OCI-LY7 (cell line): ENCODE data around the gene WWOX. TPM values are rescaled to one million over a fixed set of nuclear protein-coding genes. Genes with fewer than 3 reads are reported as not detected.

ENCODE experiments used
- BruUV-seq: library from RNA; stranded (reverse); fragments of 400-500 nt; replicated peaks from 2 replicates; lab custom pipeline; 2021; lab: Mats Ljungman, UMichigan
- CTCF ChIA-PET: fragments of 300-600 bp; sonication (Branson Sonifier 250); formaldehyde crosslinking; loops from one replicate; lab custom pipeline; 2022; ENCODE audit warnings: antibody characterized with exemption; ENCODE audit not compliant: unreplicated experiment; lab: Charles Lee
- POLR2A ChIA-PET: fragments of 300-600 bp; sonication (Branson Sonifier 250); formaldehyde crosslinking; loops from one replicate; lab custom pipeline; 2022; ENCODE audit warnings: antibody characterized with exemption; lab: Charles Lee
- DNase-seq: peaks from one replicate; pipeline ENCODE4 v3.0.0-alpha.2; 2015; ENCODE audit warnings: low spot score
- H2AFZ ChIP-seq: fragments of 200-600 bp; sonication (generic), shearing (Covaris generic); 2 replicates; pipeline ENCODE4 v1.6.1; 2014; ENCODE audit warnings: mild to moderate bottlenecking, antibody characterized with exemption, low read length, moderate library complexity
- H3K27ac ChIP-seq: fragments of 200-600 bp; sonication (generic); 2 replicates; pipeline ENCODE4 v1.5.1; 2014; ENCODE audit warnings: mixed run types, low read depth, mild to moderate bottlenecking, moderate library complexity, low read length, inconsistent platforms; ENCODE audit not compliant: poor library complexity, severe bottlenecking
- H3K36me3 ChIP-seq: fragments of 200-600 bp; sonication (generic); 2 replicates; pipeline ENCODE4 v1.6.1; 2014; ENCODE audit warnings: mild to moderate bottlenecking, antibody characterized with exemption, low read length, moderate library complexity, mixed read lengths; ENCODE audit not compliant: insufficient read depth
- H3K4me1 ChIP-seq: fragments of 200-600 bp; sonication (generic); 2 replicates; pipeline ENCODE4 v1.5.1; 2014; ENCODE audit warnings: mild to moderate bottlenecking, low read length; ENCODE audit not compliant: insufficient read depth, poor library complexity, severe bottlenecking
- H3K4me2 ChIP-seq: fragments of 200-600 bp; sonication (generic); 2 replicates; pipeline ENCODE4 v1.6.1; 2014; ENCODE audit warnings: mild to moderate bottlenecking, low read length
- H3K4me3 ChIP-seq: fragments of 200-600 bp; sonication (generic); 2 replicates; pipeline ENCODE4 v1.5.1; 2014; ENCODE audit warnings: mild to moderate bottlenecking, low read depth, low read length; ENCODE audit not compliant: poor library complexity, severe bottlenecking
- H3K79me2 ChIP-seq: fragments of 200-600 bp; sonication (generic); 2 replicates; pipeline ENCODE4 v1.6.1; 2016; ENCODE audit warnings: low read depth, mild to moderate bottlenecking, low read length, moderate library complexity, mixed read lengths; ENCODE audit not compliant: insufficient read depth
- H3K9me2 ChIP-seq: fragments of 200-600 bp; sonication (generic); 2 replicates; pipeline ENCODE4 v1.6.1; 2016; ENCODE audit warnings: mild to moderate bottlenecking, low read length, mixed read lengths; ENCODE audit not compliant: insufficient read depth
- H3K9me3 ChIP-seq: fragments of 200-600 bp; sonication (generic); 2 replicates; pipeline ENCODE4 v1.6.1; 2014; ENCODE audit warnings: mild to moderate bottlenecking, mixed run types, low read length, mixed read lengths
- H4K20me1 ChIP-seq: fragments of 200-600 bp; sonication (generic); 2 replicates; pipeline ENCODE4 v1.6.1; 2014; ENCODE audit warnings: mild to moderate bottlenecking, antibody characterized with exemption, low read length, moderate library complexity, mixed read lengths; ENCODE audit not compliant: insufficient read depth
- CTCF ChIP-seq: fragments of 200-600 bp; sonication (generic); conservative IDR thresholded peaks from 2 replicates; pipeline ENCODE4 v1.5.1; 2014; ENCODE audit warnings: mild to moderate bottlenecking, antibody characterized with exemption, low read length, moderate library complexity, mixed read lengths
- EZH2phosphoT487 ChIP-seq: fragments of 200-600 bp; sonication (generic); IDR thresholded peaks from 2 replicates; pipeline ENCODE4 v1.6.1; 2018; ENCODE audit warnings: low read depth, borderline replicate concordance, mild to moderate bottlenecking, mixed run types, antibody characterized with exemption, low read length, moderate library complexity, mixed read lengths
- intact Hi-C: fragments of 100-400 bp; cut with micrococcal nuclease; formaldehyde crosslinking; loops from one replicate; pipeline ENCODE4 v1.10.0; 2022; ENCODE audit not compliant: unreplicated experiment
- total RNA-seq, 2 experiments: library from RNA; depleted of rRNA in 1 of 2; stranded (reverse); fragments of >200 nt in 1 of 2; shearing (Covaris generic) in 1 of 2; gene quantifications; 2 replicates each; pipeline ENCODE4 v1.2.3, GENCODE V29; 2014 to 2022

WWOX gene
- total RNA-seq, 2 experiments from 2014 or later: 40.2 to 47.6 TPM

- Histone ChIP-seq H3K4me2 (no peak overlapping the region), H4K20me1 (no peaks in the 10 kb centered on the region), H3K27ac (no peak overlapping the region), H3K36me3 (no peaks in the 10 kb centered on the region), H3K79me2 (no peaks in the 10 kb centered on the region), H2AFZ (no peak overlapping the region), H3K9me2 (no peaks in the 10 kb centered on the region), H3K9me3 (no peaks in the 10 kb centered on the region), H3K4me3 (no peak overlapping the region), H3K4me1 (no peaks in the 10 kb centered on the region)
- intact Hi-C loops: no loop called here
- CTCF ChIA-PET: no interaction called here
- TF ChIP-seq EZH2phosphoT487 (no peak), CTCF (no peak)
- POLR2A ChIA-PET: no interaction called here
- no peak for DNase-seq
- no TSS peak for BruUV-seq
These were observed 1029.3 kb downstream of the WWOX start for GRCh38 chr16:79128706-79129105.

GRCh38 chr16:79130616-79131015 lies 1031.2 kb downstream of the WWOX start:
- Histone ChIP-seq H3K9me3 (no peaks in the 10 kb centered on the region), H3K79me2 (no peaks in the 10 kb centered on the region), H3K9me2 (no peaks in the 10 kb centered on the region), H4K20me1 (no peaks in the 10 kb centered on the region), H2AFZ (no peak overlapping the region), H3K27ac (no peak overlapping the region), H3K4me1 (no peaks in the 10 kb centered on the region), H3K4me2 (no peak overlapping the region), H3K4me3 (no peak overlapping the region), H3K36me3 (no peaks in the 10 kb centered on the region)
- CTCF ChIA-PET: no interaction called here
- intact Hi-C loops: no loop called here
- DNase-seq: no peak
- TF ChIP-seq CTCF (no peak), EZH2phosphoT487 (no peak)
- POLR2A ChIA-PET: no interaction called here
- BruUV-seq: no TSS peak

GRCh38 chr16:79131321-79132075 lies 1032.0 kb downstream of the WWOX start:
- ChIA-PET POLR2A (no interaction called here), CTCF (no interaction called here)
- Histone ChIP-seq H3K79me2 (no peaks in the 10 kb centered on the region), H3K4me2 (no peak overlapping the region), H3K4me3 (no peak overlapping the region), H3K4me1 (no peaks in the 10 kb centered on the region), H3K27ac (no peak overlapping the region), H2AFZ (no peak overlapping the region), H4K20me1 (no peaks in the 10 kb centered on the region), H3K9me2 (no peaks in the 10 kb centered on the region), H3K36me3 (no peaks in the 10 kb centered on the region), H3K9me3 (no peaks in the 10 kb centered on the region)
- no peak for DNase-seq
- intact Hi-C loops: no loop called here
- BruUV-seq: no TSS peak
- no peak for TF ChIP-seq CTCF
- TF ChIP-seq EZH2phosphoT487: no peak
